Endothelial cell of umbilical vein (primary cell): ENCODE results near the gene PNLIPRP2. TPM values are rescaled to one million over a fixed set of nuclear protein-coding genes. Genes with fewer than 3 reads are reported as not detected.

Experiments
- BruUV-seq: library from RNA; stranded (reverse); fragments of 400-500 nt; replicated peaks from 2 replicates; lab custom pipeline; 2021; lab: Mats Ljungman, UMichigan
- CTCF ChIA-PET: fragments of 300-600, 350-600 bp; sonication (Branson Sonifier 250); formaldehyde crosslinking; loops from one replicate; lab custom pipeline; 2021; ENCODE audit warnings: antibody characterized with exemption, inconsistent platforms; lab: Charles Lee
- POLR2A ChIA-PET: fragments of 300-600, 350-600 bp; sonication (Branson Sonifier 250); formaldehyde crosslinking; loops from one replicate; lab custom pipeline; 2021; ENCODE audit warnings: antibody characterized with exemption, inconsistent platforms; lab: Charles Lee
- DNase-seq: peaks from one replicate; pipeline ENCODE4 v3.0.0-alpha.2; 2011; ENCODE audit warnings: low read depth, low spot score
- FAIRE-seq: peaks from 2 replicates; lab custom pipeline; 2011; peaks lifted over from hg19 to GRCh38; lab: Jason Lieb, UNC
- H2AFZ ChIP-seq: 2 replicates; pipeline ENCODE4 v1.6.0; 2012; ENCODE audit warnings: low read depth, low read length, control low read depth, inconsistent platforms
- H3K27ac ChIP-seq: 2 replicates; pipeline ENCODE4 v1.5.1; 2011; ENCODE audit warnings: low read depth, mild to moderate bottlenecking, control low read depth, low read length, moderate library complexity; ENCODE audit not compliant: insufficient read depth
- H3K27me3 ChIP-seq, 2 experiments: 2 replicates each; pipeline versions ENCODE4 v1.6.0 to v1.6.1; 2011; ENCODE audit warnings: low read length in 2 of 2, mixed read lengths in 1 of 2; ENCODE audit not compliant: control insufficient read depth in 2 of 2, insufficient read depth in 2 of 2
- H3K36me3 ChIP-seq, 2 experiments: 2 replicates in 1 of 2; 3 replicates in 1 of 2; pipeline ENCODE4 v1.5.1; 2011; ENCODE audit warnings: low read length in 2 of 2, mild to moderate bottlenecking in 1 of 2, moderate library complexity in 1 of 2; ENCODE audit not compliant: control insufficient read depth in 2 of 2, insufficient read depth in 2 of 2; ENCODE audit errors: extremely low read depth in 1 of 2
- H3K4me1 ChIP-seq: 3 replicates; pipeline ENCODE4 v1.5.1; 2011; ENCODE audit warnings: mild to moderate bottlenecking, low read length; ENCODE audit not compliant: control insufficient read depth, insufficient read depth; ENCODE audit errors: extremely low read depth
- H3K4me2 ChIP-seq: 2 replicates; pipeline ENCODE4 v1.6.1; 2011; ENCODE audit warnings: low read length, control low read depth, mixed read lengths; ENCODE audit not compliant: insufficient read depth
- H3K4me3 ChIP-seq, 3 experiments: fragments of 200-600 bp in 1 of 3; sonication (generic), shearing (Covaris generic) in 1 of 3; replicated peaks in 1 of 3; 2 replicates each; pipeline ENCODE4 v1.5.1; 2011 to 2016; ENCODE audit warnings: control low read depth in 3 of 3, low read length in 3 of 3, mild to moderate bottlenecking in 2 of 3, inconsistent platforms in 1 of 3, low read depth in 1 of 3, moderate library complexity in 1 of 3; ENCODE audit not compliant: insufficient read depth in 1 of 3
- H3K79me2 ChIP-seq: 2 replicates; pipeline ENCODE4 v1.6.0; 2012; ENCODE audit warnings: low read length, inconsistent platforms; ENCODE audit not compliant: control insufficient read depth, insufficient read depth
- H3K9ac ChIP-seq: replicated peaks from 2 replicates; pipeline ENCODE3; 2011; ENCODE audit warnings: low read length, control low read depth; ENCODE audit not compliant: insufficient read depth; ENCODE audit errors: extremely low read depth
- H3K9me1 ChIP-seq: replicated peaks from 3 replicates; pipeline ENCODE4 v1.6.0; 2011; ENCODE audit warnings: mild to moderate bottlenecking, low read length; ENCODE audit not compliant: control insufficient read depth, insufficient read depth; ENCODE audit errors: extremely low read depth
- H3K9me3 ChIP-seq: replicated peaks from 2 replicates; pipeline ENCODE4 v1.5.1; 2012; ENCODE audit warnings: low read length, inconsistent platforms; ENCODE audit not compliant: control insufficient read depth, insufficient read depth
- H4K20me1 ChIP-seq: replicated peaks from 2 replicates; pipeline ENCODE3; 2011; ENCODE audit warnings: mild to moderate bottlenecking, low read length; ENCODE audit not compliant: control insufficient read depth, insufficient read depth; ENCODE audit errors: extremely low read depth
- CTCF ChIP-seq, 2 donors: IDR thresholded peaks; 1 replicate in 1 of 2; 2 replicates in 1 of 2; pipeline ENCODE4 v1.5.1; 2011; ENCODE audit warnings: low read length in 2 of 2, mild to moderate bottlenecking in 2 of 2, moderate library complexity in 2 of 2, control low read depth in 1 of 2, inconsistent platforms in 1 of 2, low read depth in 1 of 2; ENCODE audit not compliant: insufficient read depth in 1 of 2; ENCODE audit errors: extremely low read depth in 1 of 2
- EZH2 ChIP-seq: IDR thresholded peaks from 2 replicates; pipeline ENCODE4 v1.6.1; 2012; ENCODE audit warnings: borderline replicate concordance, low read depth, mild to moderate bottlenecking, moderate library complexity, low read length, inconsistent platforms; ENCODE audit not compliant: severe bottlenecking
- FOS ChIP-seq: IDR thresholded peaks from 2 replicates; pipeline ENCODE4 v1.6.1; 2011; ENCODE audit warnings: mild to moderate bottlenecking, low read length, moderate library complexity, borderline replicate concordance; ENCODE audit not compliant: insufficient read depth
- GATA2 ChIP-seq: IDR thresholded peaks from 2 replicates; pipeline ENCODE4 v1.7.0; 2011; ENCODE audit warnings: low read depth, mild to moderate bottlenecking, moderate library complexity, mixed read lengths, low read length; ENCODE audit not compliant: insufficient read length, insufficient read depth
- JUN ChIP-seq: IDR thresholded peaks from 2 replicates; pipeline ENCODE4 v1.6.1; 2011; ENCODE audit warnings: borderline replicate concordance, low read depth; ENCODE audit not compliant: insufficient read length, insufficient read depth
- MYC ChIP-seq: IDR thresholded peaks from one replicate; pipeline ENCODE4 v1.6.1; 2011; ENCODE audit warnings: mild to moderate bottlenecking, low read depth, low read length
- POLR2A ChIP-seq: IDR thresholded peaks from 2 replicates; pipeline ENCODE4 v1.6.1; 2012; ENCODE audit warnings: low read depth, mild to moderate bottlenecking, control low read depth, low read length
- POLR2AphosphoS5 ChIP-seq: IDR thresholded peaks from 2 replicates; pipeline ENCODE4 v1.6.1; 2012; ENCODE audit warnings: low read depth, mild to moderate bottlenecking, control low read depth, low read length, moderate library complexity; ENCODE audit not compliant: insufficient read depth
- dilution Hi-C: fragments of 300-500 bp; cut with MboI; formaldehyde crosslinking; loops from one replicate; pipeline ENCODE4 v1.15.0; 2019; ENCODE audit warnings: low sequenced_read_pairs; ENCODE audit not compliant: extremely low pct_ligation_motif_present
- intact Hi-C: fragments of 100-400 bp; cut with micrococcal nuclease; formaldehyde crosslinking; loops from one replicate; pipeline ENCODE4 v1.10.0; 2022
- polyA plus RNA-seq, 4 experiments: library from polyadenylated mRNA; depleted of rRNA in 3 of 4; stranded (reverse) in 3 of 4; unstranded in 1 of 4; fragments of >200 nt; gene quantifications; 2 replicates each; pipeline versions ENCODE4 v1.2.1 to v1.2.3, GENCODE V29; 2011 to 2012; ENCODE audit warnings: missing spikeins in 1 of 4
- total RNA-seq: library from RNA; stranded (reverse); gene quantifications from 2 replicates; pipeline ENCODE4 v1.2.3, GENCODE V29; 2021
- TF ChIP-seq, protein P1 (sequence below): IDR thresholded peaks from 2 replicates; pipeline ENCODE4 v1.6.1; 2011; ENCODE audit not compliant: insufficient read depth, insufficient read length

PNLIPRP2 gene
- total and polyA plus RNA-seq, 2 donors (not counting 3 experiments of a cell fraction or from before 2014, with no cell fraction given) = not detected

DNA sequence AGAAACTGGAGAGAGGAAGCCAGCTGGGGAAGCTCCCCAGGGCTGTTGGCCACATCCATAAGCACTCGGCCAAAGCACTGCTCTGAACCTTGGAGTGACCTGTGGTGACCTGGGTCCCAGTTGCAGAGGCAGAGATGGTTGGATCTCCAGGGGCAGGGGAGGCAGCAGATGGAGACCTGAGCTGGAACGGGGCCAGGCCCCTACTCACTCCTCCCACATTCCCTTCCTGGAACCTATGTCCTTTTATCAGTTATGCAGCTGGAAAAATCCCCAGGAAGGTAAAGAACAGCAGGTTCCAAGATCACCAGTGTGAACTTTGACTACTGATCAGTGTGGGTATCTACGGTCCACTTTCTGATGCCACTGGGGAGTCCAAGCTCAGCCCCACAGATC is 9.6 kb upstream of the PNLIPRP2 start:
- ChIA-PET POLR2A (no interaction called here), CTCF (no interaction called here)
- Histone ChIP-seq H3K9me1 (no peaks in the 10 kb centered on the region), H3K27me3 (no peaks in the 10 kb centered on the region), H3K36me3 (no peaks in the 10 kb centered on the region), H3K4me1 (no peaks in the 10 kb centered on the region), H4K20me1 (no peaks in the 10 kb centered on the region), H3K9me3 (no peaks in the 10 kb centered on the region), H3K79me2 (no peaks in the 10 kb centered on the region), H3K27ac (no peak overlapping the region), H3K4me2 (no peak overlapping the region), H3K4me3 (no peak overlapping the region), H3K9ac (no peak overlapping the region), H2AFZ (no peak overlapping the region)
- FAIRE-seq (no peak), DNase-seq (no peak)
- BruUV-seq = no TSS peak
- no peak for TF ChIP-seq GATA2
- no peak for TF ChIP-seq EZH2
- TF ChIP-seq, protein P1, sequence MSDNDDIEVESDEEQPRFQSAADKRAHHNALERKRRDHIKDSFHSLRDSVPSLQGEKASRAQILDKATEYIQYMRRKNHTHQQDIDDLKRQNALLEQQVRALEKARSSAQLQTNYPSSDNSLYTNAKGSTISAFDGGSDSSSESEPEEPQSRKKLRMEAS = no peak
- TF ChIP-seq POLR2A = no peak
- TF ChIP-seq FOS = no peak
- TF ChIP-seq POLR2AphosphoS5 = no peak
- no peak for TF ChIP-seq CTCF (IDR thresholded peaks at IDR 0.05; ENCODE audit: extremely low read depth in 1 of 2, insufficient read depth in 1 of 2, low read depth in 1 of 2, low read length in 2 of 2)
- TF ChIP-seq MYC = no peak
- TF ChIP-seq JUN = no peak
- intact Hi-C loops = no loop called here
- dilution Hi-C loops = no loop called here
